ENCODE results near the gene USP6NL.

USP6NL gene

DNA sequence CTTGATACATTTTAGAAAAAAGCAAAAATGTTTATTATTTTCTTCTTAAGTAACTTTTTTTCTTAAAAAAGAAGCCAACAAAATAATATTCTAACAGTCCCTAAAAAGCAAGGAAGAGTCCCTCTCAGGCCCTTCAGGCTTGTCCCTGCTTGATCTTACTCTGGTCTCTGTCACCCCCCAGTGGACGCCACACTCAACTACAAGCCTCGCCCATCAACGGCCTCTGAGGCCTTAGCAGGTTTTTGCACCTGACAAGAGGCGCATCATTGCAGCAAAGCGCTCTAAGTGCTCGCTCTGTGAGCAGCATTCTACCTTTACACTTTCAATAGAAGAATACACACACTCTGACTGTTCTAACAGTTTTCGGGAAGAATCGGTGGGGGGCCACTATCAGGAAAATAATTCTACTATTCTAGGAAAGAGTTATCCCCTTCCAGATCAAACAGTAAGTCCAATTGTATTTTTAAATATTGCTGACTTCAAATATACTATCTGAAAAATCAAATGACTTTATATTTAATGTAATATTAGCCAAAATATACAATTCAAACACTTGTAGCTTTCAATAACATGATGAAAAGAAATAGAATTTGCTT is 139.2 kb downstream of the USP6NL start:
- no peak for DNase-seq

DNA sequence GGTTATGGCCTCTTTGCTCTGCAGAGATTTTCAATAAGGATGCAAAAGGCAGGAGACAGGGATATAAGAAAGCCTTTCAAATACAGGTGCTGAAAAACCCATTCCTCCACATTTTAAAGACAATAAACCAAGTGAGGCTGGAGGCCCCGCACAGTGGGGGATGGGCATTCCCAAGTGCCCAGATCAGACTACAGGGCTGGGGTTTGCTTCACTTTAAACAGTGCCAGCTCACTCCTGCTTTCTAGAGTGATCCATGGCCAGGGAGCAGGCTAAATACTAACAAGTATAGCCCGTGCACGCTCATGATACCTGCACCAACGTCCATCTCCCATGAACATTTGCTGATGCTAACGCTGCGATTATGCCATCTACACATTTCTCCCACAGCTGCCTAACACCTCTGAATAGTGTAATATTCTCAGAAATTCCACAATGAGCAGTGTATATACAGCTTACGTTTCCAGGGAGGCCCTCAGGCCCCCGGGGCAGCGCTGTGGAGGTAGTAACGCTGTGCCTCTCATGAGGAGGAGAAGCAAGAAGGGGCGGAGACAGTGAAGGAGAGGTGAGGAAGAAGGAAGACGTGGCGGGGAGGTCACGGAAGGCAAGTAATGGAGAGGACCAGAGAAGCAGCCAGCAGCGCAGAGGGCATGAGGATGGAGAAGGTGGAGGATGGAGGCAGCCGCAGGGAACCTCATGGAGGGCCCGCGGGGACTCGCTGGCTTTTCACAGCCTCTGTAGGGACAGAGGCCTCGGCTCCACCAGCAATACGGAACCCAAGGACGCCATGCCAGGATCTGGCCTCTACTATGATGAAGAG is 141.7 kb downstream of the USP6NL start:
- DNase-seq, result no peak

GRCh38 chr10:11468126-11468742 is 143.2 kb downstream of the USP6NL start:
- no peak for DNase-seq

DNA sequence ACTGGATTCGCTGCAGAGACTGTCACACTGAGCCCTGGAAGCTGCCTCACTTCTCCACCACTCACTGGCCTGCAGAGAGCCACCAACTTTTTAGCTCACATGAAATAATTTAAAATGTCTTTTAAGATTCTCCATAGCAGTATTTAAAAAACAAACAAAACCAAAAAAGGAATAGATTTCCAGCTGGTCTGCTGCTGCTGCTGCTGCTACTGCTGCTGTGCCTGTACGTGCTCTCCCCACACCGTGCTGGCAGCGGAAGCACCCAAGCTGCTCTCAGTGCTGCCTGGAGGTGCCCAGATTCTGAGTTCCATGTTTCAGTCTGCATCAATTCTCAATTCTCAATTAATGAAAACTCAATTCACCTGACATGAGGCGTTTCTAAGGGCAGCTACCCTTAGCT is 146.0 kb downstream of the USP6NL start:
- DNase-seq, result no peak

DNA sequence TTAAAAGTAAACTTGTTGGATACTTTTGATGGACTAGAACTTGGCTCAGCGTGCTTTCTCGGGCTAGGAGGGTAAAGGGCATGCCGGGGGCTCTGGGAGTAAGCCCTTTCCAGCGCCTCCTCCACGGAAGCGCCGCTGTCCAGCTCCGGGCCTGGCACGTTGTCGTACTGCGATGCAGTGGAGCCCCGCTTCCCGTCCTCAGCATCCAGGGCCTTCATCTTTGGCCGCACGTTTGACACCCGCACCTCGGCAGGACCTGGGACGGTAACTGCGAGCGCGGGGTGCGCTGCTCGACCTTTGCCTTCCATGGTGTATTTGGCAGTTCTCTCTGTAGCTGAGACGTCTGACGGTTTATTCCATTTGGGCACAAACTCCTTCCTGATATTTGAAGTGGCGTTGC is 148.3 kb downstream of the USP6NL start:
- no peak for DNase-seq

DNA sequence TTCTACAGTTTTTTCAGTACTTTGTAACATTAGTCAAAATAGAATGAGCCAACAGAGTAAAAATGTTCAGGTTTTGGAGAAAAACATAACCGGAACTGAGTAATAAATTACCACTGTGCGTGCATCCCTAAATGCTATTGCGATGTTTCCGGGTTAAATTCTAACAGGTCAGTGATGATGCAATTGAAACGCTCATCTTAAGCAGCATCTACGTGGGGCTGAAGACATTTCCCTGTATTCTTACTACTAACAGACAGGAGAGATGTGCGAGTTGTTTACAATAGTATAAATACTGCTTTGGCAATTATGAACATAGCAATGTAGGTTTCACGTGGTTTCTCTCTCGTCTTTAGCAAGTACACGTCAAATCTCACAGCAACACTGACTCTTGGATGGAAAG is 149.4 kb downstream of the USP6NL start:
- no peak for DNase-seq

DNA sequence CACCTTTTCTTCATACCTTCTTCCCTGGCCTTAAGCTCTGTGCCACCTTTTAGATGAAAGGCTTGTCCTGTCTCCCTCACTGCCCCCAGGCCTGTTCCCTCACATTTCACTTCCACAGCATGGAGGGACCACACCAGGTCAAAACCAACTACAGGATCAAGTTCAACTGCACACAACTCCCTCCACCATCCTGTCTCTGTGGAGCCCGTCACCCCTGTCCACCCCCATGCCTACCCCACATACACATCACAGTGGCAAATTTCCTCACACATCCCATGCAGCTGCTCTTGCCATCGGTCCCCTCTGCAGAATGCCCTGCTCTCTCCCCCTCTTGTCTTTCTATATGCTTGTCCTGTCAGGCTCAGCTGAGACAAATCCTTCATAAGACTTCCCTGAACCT is 154.1 kb downstream of the USP6NL start:
- no peak for DNase-seq

DNA sequence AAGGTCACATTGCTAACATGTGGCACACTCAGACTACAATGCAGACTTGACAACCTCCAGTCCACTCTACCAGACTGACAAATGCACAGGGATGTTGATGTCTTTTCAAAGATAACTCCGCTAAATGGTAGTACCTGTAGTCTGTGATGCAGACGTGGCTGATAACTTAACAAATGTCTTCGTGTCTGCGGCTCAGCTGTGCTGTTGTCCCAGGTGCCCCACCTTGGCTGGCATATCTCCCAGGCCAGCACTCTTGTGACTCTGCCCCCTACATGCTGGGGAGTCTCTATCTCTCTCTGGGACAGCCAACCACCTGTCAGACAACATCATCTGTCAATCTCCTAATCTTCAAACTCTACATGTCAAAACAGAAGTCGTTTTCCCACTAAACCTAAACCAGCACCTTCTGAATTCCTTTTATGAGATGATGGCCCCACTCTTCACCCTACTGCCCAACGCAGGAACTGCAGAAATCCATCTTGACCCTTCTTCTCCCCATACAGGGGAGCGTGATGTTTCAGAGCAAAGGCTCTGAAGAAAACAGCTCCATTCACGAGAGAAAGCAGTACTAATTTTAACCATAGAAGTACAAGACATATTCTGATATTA is 156.4 kb downstream of the USP6NL start:
- DNase-seq, result no peak

DNA sequence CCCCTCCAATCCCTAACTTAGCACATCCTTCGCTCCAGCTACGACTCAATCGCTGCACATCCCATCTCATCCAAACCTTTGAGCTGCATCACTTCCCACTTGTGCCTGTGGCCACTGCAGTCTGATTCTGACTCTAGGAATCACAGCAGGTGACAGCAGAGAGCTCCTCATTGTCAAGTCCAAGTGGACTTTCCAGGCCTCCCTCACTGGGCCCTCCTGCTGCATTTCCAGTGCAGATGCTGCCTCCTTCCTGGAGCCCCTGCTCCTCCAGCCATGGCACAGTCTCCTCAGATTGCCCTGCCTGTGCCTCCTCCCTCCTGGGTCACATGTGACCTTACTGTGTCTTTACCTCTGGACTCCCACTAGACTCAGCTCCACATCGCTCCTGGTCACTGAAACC is 157.3 kb downstream of the USP6NL start:
- DNase-seq, result no peak

DNA sequence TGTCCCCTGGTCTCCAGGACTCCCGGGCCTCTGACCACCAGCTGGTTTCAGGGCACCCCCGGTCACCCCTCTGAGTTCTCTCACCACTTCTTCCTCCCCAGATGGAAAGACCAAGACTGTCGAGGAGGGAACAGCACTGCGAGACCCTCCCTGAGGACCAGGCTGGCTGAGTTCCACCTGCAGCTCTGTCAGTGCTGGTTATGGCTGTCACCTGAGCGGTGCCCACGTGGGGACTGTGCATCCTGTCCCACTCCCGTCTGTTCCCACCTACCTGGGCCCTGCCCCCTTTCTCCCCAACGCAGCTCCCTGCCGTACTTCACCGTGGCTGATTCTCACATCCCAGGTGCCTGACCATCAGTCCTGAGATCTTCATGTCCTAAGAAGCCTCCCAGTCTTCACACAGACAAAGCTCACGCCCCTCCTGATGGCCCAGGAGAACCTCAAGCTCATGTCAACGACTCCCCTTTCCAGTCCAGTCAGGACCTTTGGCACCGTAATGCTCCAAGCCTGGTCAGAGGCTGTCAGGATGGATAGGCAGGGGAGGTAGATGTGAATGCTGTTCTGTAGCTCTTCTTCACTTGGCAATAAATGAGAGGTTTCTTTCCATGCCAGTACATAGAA is 159.7 kb downstream of the USP6NL start:
- no peak for DNase-seq

GRCh38 chr10:11450427-11450826 is 161.0 kb downstream of the USP6NL start:
- DNase-seq, result no peak

DNA sequence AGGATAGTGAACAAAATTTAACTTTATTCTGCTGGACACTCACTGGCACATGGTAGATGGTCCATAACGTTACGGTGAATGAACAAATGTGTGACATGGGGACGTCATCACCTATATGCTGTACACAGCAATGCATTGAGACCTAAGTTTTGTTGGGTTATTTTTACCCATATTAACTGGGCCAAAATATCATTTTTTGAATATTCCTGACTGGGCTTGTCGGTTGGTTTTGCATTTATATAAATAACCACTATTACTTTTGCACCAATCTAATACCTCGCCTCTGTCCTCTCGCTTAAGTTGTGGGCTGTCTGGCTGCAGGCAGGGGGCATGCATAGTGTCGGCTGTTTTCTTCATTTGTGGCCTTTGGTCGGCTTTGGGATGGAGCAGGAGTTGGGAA is 161.7 kb downstream of the USP6NL start:
- DNase-seq, result no peak

- DNase-seq, result no peak
These were observed 162.8 kb downstream of the USP6NL start for GRCh38 chr10:11448545-11449244.

- no peak for DNase-seq
These were observed 163.3 kb downstream of the USP6NL start for GRCh38 chr10:11448190-11448544.

DNA sequence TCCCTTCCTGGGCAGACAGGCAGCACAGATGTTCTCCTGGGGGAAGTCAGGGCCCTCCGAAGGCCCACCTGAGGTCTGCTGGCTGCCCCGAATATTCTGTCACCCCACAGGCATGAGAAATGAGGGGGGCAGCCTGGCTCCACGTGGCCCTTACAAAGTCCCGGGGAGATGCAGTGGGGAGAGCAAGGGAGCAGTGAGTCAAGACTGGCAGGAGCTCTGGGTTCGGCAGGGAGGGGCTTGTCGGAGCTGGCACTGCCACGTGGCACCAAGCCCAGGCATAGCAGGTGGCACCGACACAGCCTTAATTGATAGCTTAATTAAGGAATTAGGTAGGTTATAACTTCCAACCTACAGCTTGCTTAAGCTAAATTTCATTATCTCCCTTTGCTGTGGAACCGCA is 163.9 kb downstream of the USP6NL start:
- DNase-seq, result no peak

DNA sequence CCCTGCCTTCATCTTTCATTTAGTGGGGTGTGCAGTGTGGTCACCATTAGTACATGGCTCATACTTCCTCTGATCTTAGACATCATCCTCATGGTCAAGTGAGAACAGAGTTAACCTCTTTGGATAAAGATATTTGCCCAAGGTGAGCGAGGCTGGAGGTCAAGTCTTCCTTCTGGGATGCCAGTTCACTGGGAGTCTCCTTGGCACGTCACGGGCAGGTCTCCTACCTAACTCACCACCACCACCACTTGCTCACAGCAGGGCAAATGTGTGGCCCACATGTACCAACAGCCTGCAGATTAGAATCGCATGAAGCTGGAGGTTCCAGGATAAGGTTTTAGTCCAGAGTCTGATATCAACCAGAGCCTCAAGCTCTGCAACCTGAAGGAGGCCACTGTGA is 164.6 kb downstream of the USP6NL start:
- no peak for DNase-seq

DNA sequence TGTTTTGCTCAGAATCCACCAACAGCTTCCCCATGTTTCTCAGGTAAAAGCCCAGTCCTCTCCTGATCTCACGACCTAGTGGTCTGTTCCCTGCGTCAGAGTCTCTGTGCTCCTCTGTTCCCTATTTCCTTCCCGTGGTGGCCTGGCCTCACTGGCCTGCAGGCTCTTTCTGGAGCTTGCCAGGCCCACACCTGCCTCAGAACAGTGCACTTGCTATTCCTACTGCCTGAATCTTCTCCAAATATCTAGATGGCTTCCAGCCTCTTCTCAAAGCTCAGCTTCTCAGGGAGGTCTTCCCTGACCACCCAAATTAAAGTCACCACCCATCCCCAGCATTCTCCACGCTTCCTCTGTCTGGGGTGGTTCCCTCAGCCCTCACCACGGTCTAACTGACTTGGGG is 165.3 kb downstream of the USP6NL start:
- DNase-seq, result no peak

DNA sequence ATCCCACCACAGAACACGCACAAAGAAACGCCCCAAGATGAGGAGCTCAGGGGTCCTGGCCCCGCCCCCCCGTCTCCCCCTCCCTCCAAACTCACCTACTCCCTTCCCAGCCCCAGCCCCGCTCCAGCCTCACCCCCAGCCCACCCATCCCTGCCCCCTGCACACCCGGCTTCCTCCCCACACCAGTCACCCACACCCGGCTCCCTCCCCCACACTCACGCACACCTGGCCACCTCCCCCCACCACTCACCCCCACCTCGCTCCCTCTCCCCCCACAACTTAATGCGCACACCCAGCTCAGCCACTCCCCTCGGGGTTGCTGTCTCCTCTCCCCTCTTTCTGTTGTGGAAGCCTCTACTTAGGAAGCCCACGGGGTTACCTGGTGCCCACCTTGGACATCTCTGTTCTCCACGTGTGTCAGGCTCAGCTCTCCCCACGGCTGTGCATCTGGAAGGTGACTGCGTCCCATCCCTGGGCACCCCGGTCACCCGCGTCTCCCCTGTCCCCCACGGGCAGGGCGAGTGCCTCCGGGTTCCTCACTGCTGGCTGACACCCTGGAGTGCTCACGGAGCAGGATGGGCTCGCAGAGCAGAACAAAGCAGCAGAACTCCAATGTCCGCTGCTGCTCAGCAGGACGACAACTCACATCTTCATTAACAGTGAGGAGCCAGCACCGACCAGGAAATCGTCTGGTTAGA is 166.8 kb downstream of the USP6NL start:
- DNase-seq, result no peak

GRCh38 chr10:11444155-11444530 is 167.3 kb downstream of the USP6NL start:
- no peak for DNase-seq

DNA sequence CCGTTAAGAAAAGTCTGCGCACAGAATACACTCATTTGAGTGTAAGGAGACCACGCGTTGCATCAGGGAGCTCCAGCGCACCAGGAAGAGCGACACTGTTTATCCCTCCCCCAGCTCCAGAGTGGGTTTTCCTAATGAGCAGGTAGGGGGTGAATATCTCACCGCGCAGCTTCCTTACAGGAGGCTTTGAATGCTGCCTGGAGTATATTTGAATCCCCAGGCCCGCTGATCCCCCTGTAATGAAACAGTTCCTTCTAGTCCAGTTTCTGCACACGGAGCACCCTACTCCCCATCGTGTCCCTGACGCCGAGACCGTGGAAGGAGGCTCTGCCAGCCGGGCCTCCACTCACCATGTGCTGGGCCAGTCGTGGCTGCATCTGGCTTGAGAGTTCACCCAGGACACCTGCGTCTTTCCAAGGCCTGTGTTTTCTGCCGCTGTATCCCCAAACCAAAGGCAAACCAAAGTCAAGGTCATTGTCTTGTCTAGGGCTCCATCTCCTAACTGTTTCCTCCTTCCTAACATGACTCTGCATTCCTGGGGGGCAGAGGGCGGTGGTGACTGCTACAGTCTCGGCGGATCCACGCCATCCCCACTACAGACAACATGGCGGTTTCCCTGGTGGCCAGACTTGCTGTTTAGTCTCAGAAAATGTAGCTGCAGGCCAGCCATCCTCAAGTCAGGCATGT is 167.8 kb downstream of the USP6NL start:
- DNase-seq, result no peak

DNA sequence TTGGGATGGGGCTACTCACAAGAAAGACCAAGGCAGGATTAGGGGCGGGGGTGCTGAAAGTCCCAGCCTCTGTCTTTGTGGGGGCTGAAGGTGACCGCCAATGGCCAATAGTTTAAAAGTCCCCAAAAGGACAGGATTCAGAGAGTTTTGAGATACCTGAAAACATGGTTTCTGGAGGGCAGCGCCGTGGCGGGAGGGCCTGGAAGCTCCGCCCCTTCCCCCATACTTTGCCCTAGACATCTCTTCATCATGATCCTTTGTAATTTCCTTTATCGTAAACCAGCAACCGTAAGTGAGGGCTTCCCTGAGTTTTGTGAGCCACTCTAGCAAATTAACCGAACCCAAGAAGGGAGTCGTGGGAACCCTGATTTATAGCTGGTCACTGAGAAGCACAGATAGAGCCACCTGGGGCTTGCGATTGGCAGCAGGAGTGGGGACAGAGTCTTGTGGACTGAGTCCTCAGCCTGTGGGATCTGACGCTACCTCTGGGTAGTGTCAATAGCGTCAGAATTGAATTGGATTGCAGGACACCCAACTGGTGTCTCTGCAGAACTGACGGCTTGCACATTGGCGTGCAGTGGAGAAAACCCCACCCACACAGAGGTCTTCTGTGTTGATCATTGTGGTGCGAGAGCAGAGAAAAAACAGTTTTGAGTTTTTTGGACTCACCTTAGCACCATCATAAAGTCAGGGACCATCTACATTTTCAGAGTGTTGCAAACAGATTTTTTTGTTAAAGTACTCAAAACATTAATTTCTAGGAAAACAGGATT is 169.3 kb downstream of the USP6NL start:
- no peak for DNase-seq
